Measurements from ENCODE around the gene TRMT61A.
"Not testable (repeated sequence)": the region's sequence is repeated elsewhere in the genome, so short reads cannot be mapped to it uniquely, and the experiment has no call there.

The TRMT61A gene

DNA sequence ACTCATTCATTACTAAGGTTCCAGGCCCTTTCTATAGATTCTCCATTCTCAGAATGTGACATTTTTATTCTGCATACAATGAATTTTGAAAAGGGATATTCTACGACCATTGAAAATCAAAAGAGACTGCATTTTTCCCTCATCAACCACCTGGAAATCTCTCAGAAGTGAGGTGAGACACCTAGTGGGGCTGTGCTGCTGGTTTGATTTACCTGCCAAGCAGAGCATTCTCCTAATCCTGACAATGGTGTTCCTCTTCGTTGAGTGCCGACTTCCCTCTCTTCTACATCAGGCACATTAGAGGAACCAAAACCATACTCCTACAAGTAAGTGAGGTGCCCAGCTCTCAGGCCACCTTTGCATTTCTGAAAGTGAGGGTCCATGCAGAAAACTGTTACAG lies 21.2 kb upstream of the TRMT61A start:
- TF ChIP-seq, protein P1, sequence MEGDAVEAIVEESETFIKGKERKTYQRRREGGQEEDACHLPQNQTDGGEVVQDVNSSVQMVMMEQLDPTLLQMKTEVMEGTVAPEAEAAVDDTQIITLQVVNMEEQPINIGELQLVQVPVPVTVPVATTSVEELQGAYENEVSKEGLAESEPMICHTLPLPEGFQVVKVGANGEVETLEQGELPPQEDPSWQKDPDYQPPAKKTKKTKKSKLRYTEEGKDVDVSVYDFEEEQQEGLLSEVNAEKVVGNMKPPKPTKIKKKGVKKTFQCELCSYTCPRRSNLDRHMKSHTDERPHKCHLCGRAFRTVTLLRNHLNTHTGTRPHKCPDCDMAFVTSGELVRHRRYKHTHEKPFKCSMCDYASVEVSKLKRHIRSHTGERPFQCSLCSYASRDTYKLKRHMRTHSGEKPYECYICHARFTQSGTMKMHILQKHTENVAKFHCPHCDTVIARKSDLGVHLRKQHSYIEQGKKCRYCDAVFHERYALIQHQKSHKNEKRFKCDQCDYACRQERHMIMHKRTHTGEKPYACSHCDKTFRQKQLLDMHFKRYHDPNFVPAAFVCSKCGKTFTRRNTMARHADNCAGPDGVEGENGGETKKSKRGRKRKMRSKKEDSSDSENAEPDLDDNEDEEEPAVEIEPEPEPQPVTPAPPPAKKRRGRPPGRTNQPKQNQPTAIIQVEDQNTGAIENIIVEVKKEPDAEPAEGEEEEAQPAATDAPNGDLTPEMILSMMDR (IDR thresholded peaks at IDR 0.05; ENCODE audit: low read depth, low read length, missing control alignments) = no peak
- in situ Hi-C loops (cut with HindIII; ENCODE audit: low sequenced_read_pairs) = no loop called here
- no peak for DNase-seq (ENCODE audit: low read depth)
- no peak overlapping the region for H3K4me3 ChIP-seq (ENCODE audit: low read depth, low read length)

DNA sequence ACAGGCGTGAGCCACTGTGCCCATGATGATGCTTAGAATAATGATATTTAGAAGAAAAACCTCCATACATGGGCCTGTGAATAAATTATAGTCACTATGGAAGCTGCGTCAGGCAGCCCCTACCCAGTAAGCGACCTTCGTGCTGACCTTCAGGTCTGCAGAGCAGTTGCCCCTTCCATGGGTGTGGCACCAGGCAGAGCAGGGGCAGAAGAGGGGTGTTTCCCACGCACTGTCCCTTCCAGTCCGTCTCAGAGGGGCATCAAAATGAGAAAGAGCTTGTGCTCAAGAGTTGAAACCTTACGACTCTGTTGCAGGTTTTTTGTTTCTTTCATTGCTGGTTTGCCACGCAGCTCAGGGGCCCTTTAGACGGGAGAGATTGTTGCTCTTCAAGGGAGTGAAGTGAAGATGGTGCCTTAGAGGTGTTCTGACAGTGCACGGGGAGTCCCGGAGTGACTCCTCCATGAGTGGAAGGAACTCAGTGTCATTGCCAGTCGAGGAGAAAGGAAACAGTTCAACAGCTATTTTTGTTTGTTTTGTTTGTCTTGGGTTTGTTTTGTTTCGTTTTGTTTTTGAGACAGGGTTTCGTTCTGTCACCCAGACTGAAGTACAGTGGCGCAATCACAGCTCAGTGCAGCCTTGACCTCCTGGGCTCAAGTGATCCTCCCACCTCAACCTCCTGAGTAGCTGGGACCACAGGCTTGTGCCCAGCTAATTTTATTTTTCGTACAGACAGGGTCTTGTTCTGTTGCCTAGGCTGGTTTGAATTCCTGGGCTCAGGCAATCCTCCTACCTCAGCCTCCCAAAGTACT lies 20.3 kb upstream of the TRMT61A start:
- TF ChIP-seq, protein P1 (IDR thresholded peaks at IDR 0.05; ENCODE audit: low read depth, low read length, missing control alignments) = no peak
- DNase-seq (ENCODE audit: low read depth) = no peak
- in situ Hi-C loops (cut with HindIII; ENCODE audit: low sequenced_read_pairs) = no loop called here
- no peak overlapping the region for H3K4me3 ChIP-seq (ENCODE audit: low read depth, low read length)

DNA sequence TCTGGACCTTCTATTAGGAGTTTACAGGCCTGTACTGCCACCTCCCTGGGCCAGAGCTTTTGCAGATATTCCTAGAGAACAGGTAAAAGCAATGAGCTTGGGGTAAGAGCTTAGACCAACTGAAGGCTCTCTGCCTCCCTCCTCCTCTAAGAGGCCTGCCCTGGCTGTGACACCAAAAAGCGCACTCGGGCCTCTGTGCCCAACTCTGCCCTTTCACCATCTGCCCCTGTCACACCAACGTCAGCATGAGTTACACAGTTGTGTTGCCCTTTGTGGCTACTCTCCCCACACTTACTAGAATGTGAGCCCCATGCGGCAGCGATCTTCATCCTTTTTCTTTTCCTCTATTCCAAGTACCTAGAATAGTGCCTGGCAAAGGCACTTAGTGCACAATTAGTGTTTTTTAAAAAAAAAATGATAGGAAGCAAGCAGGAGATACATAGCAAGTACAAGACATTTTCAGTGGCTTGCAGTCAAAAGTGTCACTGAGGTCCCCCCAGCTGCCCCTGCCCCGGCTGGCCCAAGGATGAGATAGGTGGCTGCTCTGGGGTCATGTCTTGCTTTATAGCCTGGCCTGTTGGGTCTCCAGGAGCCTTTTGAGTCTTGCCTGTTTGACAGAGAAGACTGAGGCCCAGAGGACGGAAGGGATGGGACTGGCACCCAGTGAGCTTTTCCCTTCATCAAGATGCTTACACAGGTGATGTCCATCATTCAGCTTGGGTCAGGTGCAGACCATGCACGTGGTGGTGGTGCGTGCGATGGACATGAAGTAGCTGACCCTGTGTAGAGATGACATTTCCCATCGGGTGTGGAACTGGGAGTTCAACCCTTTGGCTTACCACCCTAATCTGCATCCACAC lies 18.9 kb upstream of the TRMT61A start:
- DNase-seq (ENCODE audit: low read depth) = no peak
- no peak overlapping the region for H3K4me3 ChIP-seq (ENCODE audit: low read depth, low read length)
- in situ Hi-C loops (cut with HindIII; ENCODE audit: low sequenced_read_pairs) = loop anchor here (5.0 kb wide), 1 partner anchor 82 kb away; no protein-coding TSS in a partner anchor
- TF ChIP-seq, protein P1 (IDR thresholded peaks at IDR 0.05; ENCODE audit: low read depth, low read length, missing control alignments) = no peak

DNA sequence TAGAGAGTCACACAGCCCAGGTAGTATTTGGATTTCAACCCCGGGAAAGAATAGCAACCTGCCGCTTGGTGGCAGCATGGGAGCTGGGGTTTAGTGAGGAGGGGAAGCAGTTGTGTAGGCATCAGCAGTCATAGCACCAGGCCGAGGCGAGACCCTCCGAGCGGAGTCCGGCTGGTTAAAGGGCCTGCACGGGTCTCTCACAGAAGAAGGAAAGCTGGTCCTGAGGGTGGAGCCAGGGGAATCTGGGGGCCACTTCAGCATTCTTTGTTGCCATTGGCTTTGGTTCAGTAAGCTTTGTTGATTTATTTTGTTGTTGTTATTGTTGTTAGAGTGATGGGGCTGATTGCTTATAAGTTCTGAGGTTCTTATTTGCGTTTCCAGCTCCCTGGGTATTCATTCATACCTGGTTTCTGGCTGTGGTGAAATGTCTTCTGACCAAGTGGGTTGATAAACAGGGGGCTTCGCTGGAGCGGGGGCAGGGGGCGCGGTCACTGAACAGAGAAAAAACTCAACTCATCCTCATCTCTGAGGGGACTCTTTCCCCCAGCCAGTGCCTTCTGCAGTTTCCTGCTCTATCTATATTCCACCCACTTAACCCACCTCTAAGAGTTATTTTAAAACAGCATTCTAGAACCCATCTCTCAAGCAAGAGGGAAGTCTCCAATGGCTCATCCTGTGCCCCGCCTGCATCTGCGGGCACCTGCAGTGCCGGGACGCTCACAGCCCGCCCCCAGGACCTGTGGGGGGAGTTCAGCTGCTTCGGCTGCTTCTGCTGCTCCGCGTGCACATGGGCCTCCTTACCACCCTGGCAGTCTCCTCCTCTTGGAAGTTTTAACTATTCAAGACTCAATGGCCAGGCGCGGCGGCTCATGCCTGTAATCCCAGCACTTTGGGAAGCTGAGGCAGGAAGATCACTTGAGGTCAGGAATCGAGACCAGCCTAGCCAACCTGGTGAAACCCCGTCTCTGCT lies 18.0 kb upstream of the TRMT61A start:
- TF ChIP-seq, protein P1 (IDR thresholded peaks at IDR 0.05; ENCODE audit: low read depth, low read length, missing control alignments) = no peak
- no peak for DNase-seq (ENCODE audit: low read depth)
- in situ Hi-C loops (cut with HindIII; ENCODE audit: low sequenced_read_pairs) = loop anchor here (5.0 kb wide), 1 partner anchor 81 kb away; no protein-coding TSS in a partner anchor
- no peak overlapping the region for H3K4me3 ChIP-seq (ENCODE audit: low read depth, low read length)

DNA sequence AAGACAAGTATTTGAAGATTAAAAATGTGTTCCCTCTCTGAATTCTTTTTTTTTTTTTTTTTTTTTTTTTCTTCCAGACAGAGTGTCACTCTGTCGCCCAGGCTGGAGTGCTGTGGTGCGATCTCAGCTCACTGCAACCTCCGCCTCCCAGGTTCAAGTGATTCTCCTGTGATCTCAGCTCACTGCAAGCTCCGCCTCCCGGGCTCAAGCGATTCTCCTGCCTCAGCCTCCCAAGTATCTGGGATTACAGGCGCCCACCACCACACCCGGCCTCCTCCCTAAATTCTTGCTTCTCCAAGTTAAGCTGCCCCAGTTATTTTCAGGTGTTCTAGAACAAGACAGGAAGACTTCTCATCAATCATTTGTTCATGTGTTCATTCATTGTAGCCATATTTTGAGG lies 16.8 kb upstream of the TRMT61A start:
- in situ Hi-C loops (cut with HindIII; ENCODE audit: low sequenced_read_pairs) = loop anchor here (5.0 kb wide), 1 partner anchor 80 kb away; no protein-coding TSS in a partner anchor
- DNase-seq (ENCODE audit: low read depth); H3K4me3 ChIP-seq (ENCODE audit: low read depth, low read length): not testable (repeated sequence)

DNA sequence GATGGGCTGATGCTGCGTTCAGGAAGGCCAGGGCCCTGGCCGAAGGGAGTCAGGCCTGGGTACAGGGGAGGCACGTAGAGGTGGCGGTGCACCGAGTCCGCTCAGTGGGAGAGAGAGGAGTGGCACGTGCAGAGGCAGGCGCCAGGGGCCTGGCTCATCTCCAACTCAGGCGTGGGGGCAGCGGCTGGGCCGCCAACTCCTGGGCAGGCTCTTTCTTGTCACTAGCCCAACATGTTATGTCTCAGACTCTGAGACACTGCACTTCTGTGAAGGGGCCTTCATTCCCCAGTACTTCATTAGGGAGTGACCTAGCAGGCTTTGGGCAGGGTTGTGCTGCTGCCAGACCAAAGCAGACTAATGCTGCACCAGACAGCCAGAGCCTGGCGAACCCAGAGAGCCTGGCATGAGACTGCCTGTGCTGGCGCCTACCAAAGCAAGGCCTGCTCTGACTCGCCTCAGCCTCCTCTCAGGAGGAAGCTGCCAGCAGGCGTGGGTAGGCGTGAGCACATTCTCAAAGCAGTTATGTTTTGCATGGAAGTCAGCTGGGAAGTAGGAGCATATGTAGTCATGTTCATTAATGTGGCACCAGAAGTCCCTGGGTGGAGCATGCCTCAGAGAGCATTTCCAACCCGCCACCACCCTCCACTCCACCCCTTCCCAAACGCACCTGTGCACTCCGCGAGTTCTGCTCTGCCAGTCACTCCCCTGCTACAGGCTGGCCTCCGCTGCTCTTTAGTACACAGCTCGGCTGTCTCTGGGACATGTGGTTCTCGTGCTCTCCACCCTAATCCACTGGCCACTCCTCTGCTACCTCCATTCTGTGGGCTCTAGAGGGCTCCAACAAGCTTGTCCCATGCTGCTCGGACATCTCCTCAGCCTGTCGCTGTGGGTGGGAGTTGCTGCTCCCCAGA lies 16.0 kb upstream of the TRMT61A start:
- TF ChIP-seq, protein P1 (IDR thresholded peaks at IDR 0.05; ENCODE audit: low read depth, low read length, missing control alignments) = no peak
- DNase-seq (ENCODE audit: low read depth) = peak; percentile 19
- in situ Hi-C loops (cut with HindIII; ENCODE audit: low sequenced_read_pairs) = loop anchor here (5.0 kb wide), 1 partner anchor 79 kb away; no protein-coding TSS in a partner anchor
- no peak overlapping the region for H3K4me3 ChIP-seq (ENCODE audit: low read depth, low read length)

Data from astrocyte of the cerebellum (primary cell).